GM12892 (cell line): ENCODE data around the gene WSCD1.

Source experiments
- POLR2AphosphoS5 ChIP-seq: IDR thresholded peaks from 2 replicates; pipeline ENCODE4 v1.6.1; 2011; ENCODE audit warnings: low read depth, low read length, control low read depth
- TAF1 ChIP-seq: IDR thresholded peaks from 2 replicates; pipeline ENCODE4 v1.6.1; 2011; ENCODE audit warnings: low read depth, mild to moderate bottlenecking, control low read depth, low read length, borderline replicate concordance

DNA sequence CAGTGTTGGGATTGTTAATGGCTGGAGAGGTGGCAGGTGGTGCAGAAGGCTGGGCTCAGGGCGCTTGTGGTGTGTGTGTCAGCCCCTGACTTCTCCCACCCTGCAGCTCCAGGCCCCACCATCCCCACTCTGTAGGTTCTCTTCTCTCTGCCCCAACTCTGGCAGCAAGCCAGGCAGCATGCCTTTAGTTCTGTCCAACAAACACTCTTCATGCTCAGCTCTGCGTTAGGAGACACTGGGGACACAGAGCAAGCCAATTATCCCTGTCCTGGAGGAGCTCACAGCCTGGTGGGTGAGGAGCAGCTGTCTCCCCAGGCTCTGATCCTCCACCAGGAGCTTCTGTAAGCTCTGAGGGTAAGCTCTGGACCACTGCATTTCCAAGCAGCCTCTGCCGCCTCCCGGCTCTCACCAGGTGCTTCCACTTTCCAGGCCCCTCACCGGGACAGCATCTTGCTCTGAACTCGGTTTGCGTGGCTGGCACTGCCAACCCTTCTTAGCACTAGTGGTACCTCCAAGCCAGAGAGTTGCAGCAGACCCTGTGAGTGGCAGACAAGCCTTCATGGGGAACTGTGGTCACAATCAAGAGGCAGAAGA is 34.3 kb upstream of the WSCD1 start:
- no peak for TF ChIP-seq POLR2AphosphoS5
- TF ChIP-seq TAF1 = no peak
